DMS79 (cell line): Measurements from ENCODE around the gene TBRG4.
A peak's percentile ranks its signal among the peaks of the same experiment; 100 is the strongest.

Source experiments
- DNase-seq: peaks from one replicate; lab custom pipeline; 2025; lab: John Stamatoyannopoulos, UW

TBRG4 gene

DNA sequence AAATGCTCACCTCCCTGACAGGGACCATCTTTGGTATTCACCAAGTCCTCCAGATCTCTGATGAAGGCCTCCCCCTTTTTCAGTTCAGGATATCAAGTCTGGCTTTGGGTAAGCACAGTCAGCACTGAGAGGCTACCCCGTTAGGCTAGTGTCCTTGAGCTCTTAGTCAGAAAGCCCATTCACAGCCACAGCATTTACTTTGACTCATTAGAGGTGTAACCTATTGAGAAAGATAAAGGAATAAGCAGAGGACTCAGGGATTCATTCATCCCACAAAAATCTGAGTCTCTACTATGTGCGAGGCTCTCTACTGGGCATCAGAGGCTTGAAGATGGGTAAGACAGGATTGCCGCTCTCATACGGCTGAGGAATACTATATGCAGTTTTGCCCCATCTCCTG, 32.1 kb upstream of the TBRG4 start:
- no peak for DNase-seq

- DNase-seq = no peak
These were observed 29.3 kb upstream of the TBRG4 start for GRCh38 chr7:45140827-45141226.

GRCh38 chr7:45138433-45139267, 27.2 kb upstream of the TBRG4 start:
- DNase-seq = no peak

DNA sequence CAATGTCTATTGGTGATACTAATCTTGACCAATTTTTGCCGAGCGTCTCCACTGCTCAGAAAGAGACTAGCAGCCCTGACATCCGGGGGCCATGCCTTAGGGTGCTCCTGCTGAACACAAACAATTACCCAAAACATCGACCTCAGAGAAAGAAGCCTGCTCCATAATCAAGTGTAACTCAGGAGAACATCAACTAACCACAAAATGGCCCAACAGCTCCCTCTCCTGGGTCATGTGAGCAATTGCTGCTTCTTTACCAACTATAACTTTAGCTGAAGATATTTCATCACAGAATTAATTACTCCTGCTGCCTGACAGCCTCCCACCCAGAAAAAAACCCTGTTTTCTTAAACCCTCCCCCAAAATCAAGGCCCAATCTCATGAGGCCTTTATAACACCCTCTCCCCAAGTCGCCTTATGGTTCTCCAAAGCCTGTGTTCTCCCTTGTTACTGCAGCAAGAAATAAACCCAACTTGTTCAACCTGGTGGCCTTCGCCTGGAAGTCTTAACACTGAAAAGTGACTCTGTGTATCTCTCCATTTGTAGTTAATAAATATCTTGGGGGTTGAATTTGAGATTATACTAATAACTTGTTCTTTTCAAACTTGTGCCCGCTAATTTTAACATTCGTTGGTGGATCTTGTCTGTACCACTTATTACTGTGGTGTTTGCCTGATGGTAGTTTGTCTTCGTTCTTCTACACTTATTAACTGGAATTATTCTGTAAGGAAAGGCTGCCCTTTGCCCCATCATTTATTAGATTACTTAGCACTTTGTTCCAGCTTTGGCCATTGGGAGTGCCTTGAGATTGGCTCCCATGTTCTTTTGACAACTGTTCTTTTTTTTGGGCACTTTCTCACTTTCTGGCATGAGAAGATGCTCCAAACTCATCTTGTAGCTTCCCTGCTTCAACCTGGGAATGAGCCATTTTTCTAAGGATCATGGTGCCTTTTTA, 24.9 kb upstream of the TBRG4 start:
- peak; percentile 72 for DNase-seq

DNA sequence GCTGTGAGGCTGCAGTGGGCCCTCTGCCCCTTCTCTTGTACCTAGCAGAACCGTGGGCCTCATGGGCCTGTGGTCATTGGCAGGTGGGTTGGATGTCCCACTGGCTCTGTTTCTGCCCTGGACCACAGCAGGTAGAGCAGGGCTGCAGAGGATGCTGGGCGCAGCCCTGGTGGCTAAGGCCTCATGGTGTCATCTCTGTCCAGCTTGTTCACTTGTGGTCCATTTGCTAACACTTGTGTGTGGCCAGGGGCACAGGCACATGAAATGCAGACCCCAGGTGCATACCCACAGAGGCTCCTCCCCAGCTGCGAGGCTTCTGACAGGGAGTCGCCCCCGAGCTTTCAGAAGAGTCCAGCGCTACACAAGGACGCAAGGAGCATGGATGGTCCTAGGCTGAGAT, 22.4 kb upstream of the TBRG4 start:
- no peak for DNase-seq

- no peak for DNase-seq
These were observed 21.9 kb upstream of the TBRG4 start for GRCh38 chr7:45133352-45133751.

- no peak for DNase-seq
These were observed 21.3 kb upstream of the TBRG4 start for GRCh38 chr7:45132708-45133320.

GRCh38 chr7:45131891-45132290, 20.4 kb upstream of the TBRG4 start:
- no peak for DNase-seq

DNA sequence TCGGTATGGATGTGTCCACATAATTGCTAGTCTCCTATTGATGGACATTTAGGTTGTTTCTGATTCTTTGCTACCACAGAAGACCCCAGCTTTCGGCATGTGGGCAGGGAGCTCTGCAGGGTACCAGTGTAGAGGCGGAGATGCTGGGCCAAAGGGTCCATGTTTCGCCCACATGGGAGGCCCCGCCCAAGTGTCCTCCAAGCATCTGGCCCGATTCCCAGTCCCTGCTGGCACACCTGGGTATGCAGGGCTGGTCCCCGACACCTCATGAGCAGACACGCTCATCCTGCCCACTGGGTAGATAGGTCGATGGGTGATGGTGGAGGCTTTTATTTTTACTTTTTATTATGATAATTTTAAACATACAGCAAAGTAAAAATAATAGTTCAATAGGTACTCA, 19.4 kb upstream of the TBRG4 start:
- DNase-seq = no peak

GRCh38 chr7:45129906-45130305, 18.4 kb upstream of the TBRG4 start:
- no peak for DNase-seq

DNA sequence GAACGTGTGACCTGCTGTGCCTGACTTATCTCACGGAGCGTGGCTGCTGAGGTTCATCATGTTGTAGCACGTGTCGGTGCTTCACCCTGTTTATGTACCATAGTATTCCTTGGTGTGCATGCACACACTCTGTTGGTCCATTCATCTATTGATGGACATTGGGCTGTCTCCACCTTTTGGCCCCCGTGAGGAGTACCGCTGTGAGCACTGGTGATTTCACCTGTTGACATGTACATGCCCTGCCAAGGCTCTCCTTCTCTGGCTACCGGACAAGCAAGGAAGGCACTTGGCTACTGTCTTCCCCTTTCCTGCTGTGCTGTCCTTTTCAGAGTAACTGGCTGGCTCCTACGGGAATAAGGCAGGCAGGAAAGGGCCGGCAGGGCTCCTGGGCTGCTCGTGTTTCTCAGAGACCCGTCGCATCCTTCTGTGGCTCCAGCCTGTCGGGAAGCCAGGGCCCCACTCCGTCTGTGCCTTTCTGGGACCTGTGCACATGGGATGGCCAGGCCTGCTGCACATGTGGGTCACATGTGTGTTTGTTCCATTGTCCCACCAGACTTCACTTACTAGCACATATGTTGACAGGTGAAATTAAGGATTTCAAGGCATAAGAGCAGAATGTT, 17.8 kb upstream of the TBRG4 start:
- DNase-seq = no peak

DNA sequence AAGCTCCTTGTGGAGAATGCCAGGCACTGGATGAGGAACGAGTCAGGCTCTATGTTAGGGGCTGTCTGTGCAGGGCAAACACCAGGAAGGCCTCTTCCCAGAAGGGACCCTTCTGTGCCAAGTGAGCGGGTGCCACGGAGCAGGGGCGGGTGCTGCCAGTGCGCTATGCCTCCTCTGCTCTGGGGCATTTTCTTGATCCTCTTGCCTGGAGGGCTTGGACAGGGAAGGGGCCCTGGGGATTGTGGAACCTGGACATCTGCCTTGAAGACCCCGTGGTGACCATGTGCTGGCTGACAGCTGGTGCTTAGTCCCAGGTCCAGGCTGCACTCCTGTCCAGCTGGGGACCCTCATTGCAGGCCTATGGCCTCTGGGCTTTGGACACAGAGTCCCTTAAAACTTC, 15.4 kb upstream of the TBRG4 start:
- no peak for DNase-seq

DNA sequence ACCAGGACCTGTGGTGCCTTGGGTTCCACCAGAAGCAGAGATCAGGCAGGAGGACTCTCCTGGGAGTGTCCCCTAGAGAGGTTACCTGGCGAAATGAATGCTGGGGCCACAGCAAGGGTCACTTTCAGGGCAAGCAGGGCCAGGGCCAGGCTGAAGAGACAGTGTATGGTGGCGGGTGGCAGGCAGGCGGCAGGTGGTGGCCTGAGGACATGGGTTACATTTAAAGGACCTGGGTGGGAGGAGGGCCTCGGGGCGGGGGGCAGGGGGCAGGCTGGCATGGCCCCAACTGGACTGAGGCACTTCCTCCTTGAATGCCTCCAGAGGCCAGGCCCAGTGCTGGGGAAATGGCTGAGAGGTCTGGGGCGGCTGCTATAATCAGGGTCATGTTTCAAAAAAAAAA, 14.7 kb upstream of the TBRG4 start:
- no peak for DNase-seq

DNA sequence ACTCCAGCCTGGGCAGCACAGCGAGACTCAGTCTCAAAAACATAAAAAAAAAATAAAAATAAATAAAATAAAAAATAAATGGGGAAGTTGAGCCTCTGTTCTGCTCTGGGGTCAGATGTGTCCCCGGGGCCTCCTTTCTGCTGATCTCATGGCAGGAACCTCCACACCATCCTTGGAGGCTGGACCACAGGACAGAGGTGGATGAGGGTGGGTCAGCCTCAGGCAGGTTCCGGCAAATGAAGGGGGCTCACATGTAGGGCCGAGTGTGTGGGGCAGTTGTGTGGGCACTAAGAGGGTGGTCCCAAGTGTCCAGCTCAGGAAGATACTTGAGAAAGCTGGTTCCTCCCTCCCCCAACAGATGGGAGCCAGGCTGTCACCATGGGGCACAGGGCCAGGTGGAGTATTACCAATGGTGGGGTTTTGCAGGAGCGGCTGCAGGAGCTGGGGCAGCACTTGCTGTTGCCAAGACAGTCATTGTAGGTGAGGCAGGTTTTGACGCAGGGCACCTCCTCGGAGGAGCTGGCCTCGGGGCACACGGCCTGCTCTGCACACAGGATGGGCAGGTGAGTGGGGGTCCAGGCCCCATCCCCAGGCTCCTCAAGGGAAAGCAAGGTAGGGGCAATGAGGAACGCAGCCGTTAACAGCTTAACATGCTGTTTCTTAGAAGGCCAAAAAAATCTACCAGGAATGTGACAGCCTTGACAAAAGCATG, 13.9 kb upstream of the TBRG4 start:
- DNase-seq = no peak

GRCh38 chr7:45123913-45124710, 12.6 kb upstream of the TBRG4 start:
- no peak for DNase-seq

GRCh38 chr7:45122975-45123860, 11.7 kb upstream of the TBRG4 start:
- DNase-seq = no peak

DNA sequence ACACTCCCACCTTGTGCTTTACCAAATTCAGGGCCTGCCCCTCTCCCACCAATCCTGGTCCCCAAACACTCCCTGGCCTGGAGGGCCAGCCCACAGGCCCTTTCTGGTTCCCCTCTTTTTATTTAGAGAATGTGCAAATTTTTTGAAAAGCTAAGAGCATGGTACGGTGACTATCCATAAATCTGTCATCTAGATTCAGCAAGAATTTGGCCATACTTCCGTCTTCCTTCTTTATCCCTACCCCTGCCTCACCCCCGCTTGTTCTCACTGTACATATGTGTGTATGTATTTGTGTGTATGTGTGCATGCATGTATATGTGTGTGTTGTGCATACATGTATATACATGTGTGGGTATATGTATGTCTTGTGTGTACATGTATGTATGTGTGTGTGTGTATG, 8.1 kb upstream of the TBRG4 start:
- no peak for DNase-seq

DNA sequence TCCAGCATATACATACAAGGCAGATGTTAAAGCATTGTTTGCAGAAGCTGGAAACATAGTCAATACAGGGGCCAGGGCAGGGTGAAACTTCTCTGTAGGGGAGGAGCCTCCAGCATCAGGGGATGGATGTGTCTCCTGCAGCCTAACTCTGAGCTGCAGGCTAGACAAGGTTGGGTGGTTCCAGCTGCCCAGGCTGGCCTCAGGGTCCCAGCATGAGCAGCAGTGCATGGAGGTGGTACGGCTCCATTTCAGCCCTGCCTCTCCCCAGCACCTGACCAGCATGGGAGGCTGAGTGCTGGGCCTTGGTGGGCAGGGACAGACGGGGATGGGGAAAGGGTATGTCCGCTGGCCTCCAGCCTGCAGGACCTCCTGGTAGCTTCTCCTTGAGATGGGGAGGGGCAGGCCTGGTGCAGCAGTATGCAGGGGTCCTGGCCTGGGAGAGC, 7.4 kb upstream of the TBRG4 start:
- DNase-seq = no peak

GRCh38 chr7:45118292-45118691, 6.8 kb upstream of the TBRG4 start:
- no peak for DNase-seq

- no peak for DNase-seq
These were observed 6.1 kb upstream of the TBRG4 start for GRCh38 chr7:45117582-45117981.
